GM19463 (cell line): ENCODE measurements around the gene TEKT1.
"Not testable (repeated sequence)": the region's sequence is repeated elsewhere in the genome, so short reads cannot be mapped to it uniquely, and the experiment has no call there.

Source experiments
- ATAC-seq: cut with Tn5 transposase; IDR thresholded peaks from one replicate; pipeline ENCODE4 v1.9.1; 2021; ENCODE audit warnings: mild to moderate bottlenecking, moderate library complexity; ENCODE audit not compliant: unreplicated experiment

Gene TEKT1

GRCh38 chr17:6816368-6816767 is 15.2 kb downstream of the TEKT1 start:
- not testable (repeated sequence) for ATAC-seq

GRCh38 chr17:6815775-6816174 is 15.8 kb downstream of the TEKT1 start:
- ATAC-seq = no peak

- no peak for ATAC-seq
These were observed 19.2 kb downstream of the TEKT1 start for GRCh38 chr17:6812295-6812694.

- no peak for ATAC-seq
These were observed 20.0 kb downstream of the TEKT1 start for GRCh38 chr17:6811510-6811909.

- ATAC-seq = no peak
These were observed 31.0 kb downstream of the TEKT1 start for GRCh38 chr17:6800422-6801027.

GRCh38 chr17:6799738-6800137 is 31.8 kb downstream of the TEKT1 start:
- no peak for ATAC-seq

- ATAC-seq = no peak
These were observed 33.7 kb downstream of the TEKT1 start for GRCh38 chr17:6797718-6798351.

GRCh38 chr17:6796887-6797490 is 34.5 kb downstream of the TEKT1 start:
- ATAC-seq = no peak

GRCh38 chr17:6796017-6796886 is 35.3 kb downstream of the TEKT1 start:
- ATAC-seq = no peak

GRCh38 chr17:6793748-6794493 is 37.6 kb downstream of the TEKT1 start:
- ATAC-seq = no peak

- ATAC-seq = no peak
These were observed 42.4 kb downstream of the TEKT1 start for GRCh38 chr17:6789146-6789545.

GRCh38 chr17:6787081-6787693 is 44.3 kb downstream of the TEKT1 start:
- ATAC-seq = no peak

- no peak for ATAC-seq
These were observed 44.9 kb downstream of the TEKT1 start for GRCh38 chr17:6786618-6787017.

GRCh38 chr17:6782244-6782643 is 49.3 kb downstream of the TEKT1 start:
- no peak for ATAC-seq

GRCh38 chr17:6780886-6781285 is 50.6 kb downstream of the TEKT1 start:
- no peak for ATAC-seq

GRCh38 chr17:6780001-6780400 is 51.5 kb downstream of the TEKT1 start:
- no peak for ATAC-seq

- ATAC-seq = no peak
These were observed 52.1 kb downstream of the TEKT1 start for GRCh38 chr17:6779411-6779810.

- ATAC-seq = no peak
These were observed 55.6 kb downstream of the TEKT1 start, which contains the start of gene FBXO39 for GRCh38 chr17:6775871-6776405. Gene FBXO39 (plus strand): TSS chr17:6776215. CDS start chr17:6779869, 3,654 bp downstream.

GRCh38 chr17:6774906-6775305 is 56.6 kb downstream of the TEKT1 start:
- ATAC-seq = not testable (repeated sequence)

GRCh38 chr17:6772016-6772415 is 59.5 kb downstream of the TEKT1 start:
- no peak for ATAC-seq
